Skeletal muscle tissue (tissue), 4 donors: ENCODE data around the gene C6orf89. TPM values are rescaled to one million over a fixed set of nuclear protein-coding genes. Genes with fewer than 3 reads are reported as not detected.
A peak's percentile ranks its signal among the peaks of the same experiment; 100 is the strongest.
"Not testable (repeated sequence)": the region's sequence is repeated elsewhere in the genome, so short reads cannot be mapped to it uniquely, and the experiment has no call there.

ENCODE experiments used
- H3K27ac ChIP-seq: one replicate; pipeline ENCODE4 v1.7.0; 2013; ENCODE audit warnings: mild to moderate bottlenecking, low read depth, low read length, inconsistent platforms
- H3K27me3 ChIP-seq, 3 donors: one replicate each; pipeline ENCODE4 v1.7.0; 2013; ENCODE audit warnings: low read length in 3 of 3; ENCODE audit not compliant: control insufficient read depth in 3 of 3, insufficient read depth in 3 of 3
- H3K36me3 ChIP-seq, 3 donors: one replicate each; pipeline ENCODE4 v1.7.0; 2013; ENCODE audit warnings: low read length in 3 of 3; ENCODE audit not compliant: control insufficient read depth in 3 of 3, insufficient read depth in 3 of 3
- H3K4me1 ChIP-seq, 3 donors: one replicate each; pipeline ENCODE4 v1.7.0; 2013; ENCODE audit warnings: low read length in 3 of 3, mild to moderate bottlenecking in 3 of 3; ENCODE audit not compliant: control insufficient read depth in 3 of 3, insufficient read depth in 3 of 3
- H3K4me3 ChIP-seq, 3 donors: one replicate each; pipeline ENCODE4 v1.7.0; 2013; ENCODE audit warnings: low read length in 3 of 3
- H3K9ac ChIP-seq, 3 donors: one replicate each; pipeline ENCODE4 v1.7.0; 2013; ENCODE audit warnings: low read length in 3 of 3, mild to moderate bottlenecking in 3 of 3, moderate library complexity in 2 of 3, low read depth in 1 of 3
- H3K9me3 ChIP-seq, 3 donors: one replicate each; pipeline ENCODE4 v1.7.0; 2013; ENCODE audit warnings: low read length in 3 of 3; ENCODE audit not compliant: control insufficient read depth in 3 of 3
- total RNA-seq: library from RNA; depleted of rRNA; stranded (reverse); fragments of >200 nt; gene quantifications from one replicate; pipeline ENCODE4 v1.2.3, GENCODE V29; 2014
- donor health status: Osteomylitis.

Gene C6orf89
- total RNA-seq, 1 donor from 2014 or later: 22.4 TPM

- Histone ChIP-seq H3K4me3 (no peak overlapping the region), H3K9ac (no peak overlapping the region), H3K27me3 (no peaks in the 10 kb centered on the region), H3K27ac (peak overlapping the region; percentile 64), H3K36me3 (peaks cover 5 to 14% (median 12%) of the 10 kb centered on the region in 3 donors), H3K4me1 (peaks cover 36 to 39% (median 39%) of the 10 kb centered on the region in 3 donors), H3K9me3 (no peaks in the 10 kb centered on the region)
Measured at GRCh38 chr6:36929152-36929551, 43.4 kb downstream of the C6orf89 start.

- no peaks in the 10 kb centered on the region for H3K27me3 ChIP-seq
- H3K9me3 ChIP-seq: no peaks in the 10 kb centered on the region
- peak overlapping the region in 1 of 3 donors; percentile 1 for H3K9ac ChIP-seq
- H3K4me1 ChIP-seq: peaks cover 36 to 39% (median 39%) of the 10 kb centered on the region in 3 donors
- no peak overlapping the region for H3K4me3 ChIP-seq
- peak overlapping the region; percentile 48 for H3K27ac ChIP-seq
- H3K36me3 ChIP-seq: peaks cover 2 to 9% (median 8%) of the 10 kb centered on the region in 3 donors
Measured at GRCh38 chr6:36929607-36930006, 43.9 kb downstream of the C6orf89 start.

- Histone ChIP-seq H3K27me3 (no peaks in the 10 kb centered on the region), H3K9me3 (no peaks in the 10 kb centered on the region), H3K27ac (peak overlapping the region; percentile 48), H3K4me1 (peaks cover 36 to 39% (median 39%) of the 10 kb centered on the region in 3 donors), H3K9ac (no peak overlapping the region), H3K36me3 (peaks cover 0 to 5% (median 0%) of the 10 kb centered on the region in 3 donors), H3K4me3 (no peak overlapping the region)
Measured at GRCh38 chr6:36930483-36930882, 44.7 kb downstream of the C6orf89 start.

- Histone ChIP-seq H3K4me3 (no peak overlapping the region), H3K9me3 (no peaks in the 10 kb centered on the region), H3K4me1 (peaks cover 20 to 24% (median 23%) of the 10 kb centered on the region in 3 donors)
Measured at GRCh38 chr6:36933102-36933501, 47.4 kb downstream of the C6orf89 start.

GRCh38 chr6:36933519-36933918 is 47.8 kb downstream of the C6orf89 start:
- no peaks in the 10 kb centered on the region for H3K36me3 ChIP-seq
- no peak overlapping the region for H3K9ac ChIP-seq
- peaks cover 16 to 19% (median 19%) of the 10 kb centered on the region in 3 donors for H3K4me1 ChIP-seq
- no peaks in the 10 kb centered on the region for H3K27me3 ChIP-seq
- no peak overlapping the region for H3K4me3 ChIP-seq
- no peaks in the 10 kb centered on the region for H3K9me3 ChIP-seq
- H3K27ac ChIP-seq: no peak overlapping the region

More at GRCh38 chr6:36933102-36933501, 47.4 kb downstream of the C6orf89 start:
- Histone ChIP-seq H3K27ac (no peak overlapping the region), H3K9ac (no peak overlapping the region), H3K27me3 (no peaks in the 10 kb centered on the region), H3K36me3 (no peaks in the 10 kb centered on the region)

- Histone ChIP-seq H3K9ac (no peak overlapping the region), H3K4me1 (peaks cover 3 to 6% (median 5%) of the 10 kb centered on the region in 3 donors), H3K27ac (no peak overlapping the region), H3K27me3 (no peaks in the 10 kb centered on the region), H3K36me3 (no peaks in the 10 kb centered on the region), H3K4me3 (no peak overlapping the region), H3K9me3 (no peaks in the 10 kb centered on the region)
Measured at GRCh38 chr6:36934901-36935300, 49.1 kb downstream of the C6orf89 start.

- no peaks in the 10 kb centered on the region for H3K4me1 ChIP-seq
- no peak overlapping the region for H3K9ac ChIP-seq
- no peak overlapping the region for H3K27ac ChIP-seq
- H3K27me3 ChIP-seq: peaks cover 0 to 3% (median 0%) of the 10 kb centered on the region in 3 donors
- no peak overlapping the region for H3K4me3 ChIP-seq
- H3K36me3 ChIP-seq: no peaks in the 10 kb centered on the region
- H3K9me3 ChIP-seq: no peaks in the 10 kb centered on the region
Measured at GRCh38 chr6:36936824-36937223, 51.1 kb downstream of the C6orf89 start.

GRCh38 chr6:36937896-36938295 is 52.1 kb downstream of the C6orf89 start:
- H3K27me3 ChIP-seq: peaks cover 0 to 3% (median 0%) of the 10 kb centered on the region in 3 donors
- no peak overlapping the region for H3K9ac ChIP-seq
- no peaks in the 10 kb centered on the region for H3K4me1 ChIP-seq

GRCh38 chr6:36938536-36938935 is 52.8 kb downstream of the C6orf89 start:
- H3K36me3 ChIP-seq: no peaks in the 10 kb centered on the region
- no peak overlapping the region for H3K27ac ChIP-seq
- H3K9ac ChIP-seq: no peak overlapping the region
- no peaks in the 10 kb centered on the region for H3K9me3 ChIP-seq
- H3K27me3 ChIP-seq: peaks cover 0 to 3% (median 0%) of the 10 kb centered on the region in 3 donors
- no peak overlapping the region for H3K4me3 ChIP-seq
- H3K4me1 ChIP-seq: no peaks in the 10 kb centered on the region

More at GRCh38 chr6:36937896-36938295, 52.1 kb downstream of the C6orf89 start:
- Histone ChIP-seq H3K4me3 (no peak overlapping the region), H3K9me3 (no peaks in the 10 kb centered on the region), H3K27ac (no peak overlapping the region), H3K36me3 (no peaks in the 10 kb centered on the region)

GRCh38 chr6:36939005-36939404 is 53.3 kb downstream of the C6orf89 start:
- not testable (repeated sequence) for H3K27me3 ChIP-seq, H3K27ac ChIP-seq, H3K9me3 ChIP-seq, H3K36me3 ChIP-seq, H3K4me1 ChIP-seq, H3K4me3 ChIP-seq, H3K9ac ChIP-seq
